Measurements from ENCODE around the gene ITPA. TPM values are rescaled to one million over a fixed set of nuclear protein-coding genes. Genes with fewer than 3 reads are reported as not detected.

Gene ITPA
- total and polyA plus RNA-seq, 2 of the 13 experiments (the other 11 are each of a cell fraction or from before 2014, with no cell fraction given), result 60.1 to 103 TPM

GRCh38 chr20:3173610-3174441 lies 35.5 kb upstream of the ITPA start (continued):
- peak; percentile 14; the same call in 1 of the 2 replicates for TF ChIP-seq FOXP4 (CRISPR knock-in tag; IDR thresholded peaks at IDR 0.05)
- peak; percentile 54; the same call in 1 of the 2 replicates for TF ChIP-seq ETV5 (CRISPR knock-in tag; IDR thresholded peaks at IDR 0.05; ENCODE audit: borderline replicate concordance)
- TF ChIP-seq ZNF343 (CRISPR knock-in tag; IDR thresholded peaks at IDR 0.05), result peak; percentile 75; the same call in 1 of the 2 replicates
- TF ChIP-seq ZNF292 (CRISPR knock-in tag; IDR thresholded peaks at IDR 0.05; ENCODE audit: borderline replicate concordance, low read depth), result peak; percentile 93; the same call in 1 of the 2 replicates
- peak; percentile 44 for TF ChIP-seq MED8 (CRISPR knock-in tag; IDR thresholded peaks at IDR 0.05; ENCODE audit: insufficient replicate concordance)
- peak; percentile 100 for TF ChIP-seq NRL (CRISPR knock-in tag; IDR thresholded peaks at IDR 0.05; ENCODE audit: borderline replicate concordance)
- peak; percentile 97 for TF ChIP-seq AGO2 (optimal IDR thresholded peaks at IDR 0.05; ENCODE audit: low read depth, low read length)
- no peak for TF ChIP-seq TCF7L2 (IDR thresholded peaks at IDR 0.05; ENCODE audit: low read depth, low read length)
- peak; percentile 97; the same call in 1 of the 2 replicates for TF ChIP-seq ZNF274 (CRISPR knock-in tag; IDR thresholded peaks at IDR 0.05)
- TF ChIP-seq ZNF256 (CRISPR knock-in tag; conservative IDR thresholded peaks at IDR 0.05), result no peak; the same call in 1 of the 2 replicates
- TF ChIP-seq POLR2AphosphoS5 (IDR thresholded peaks at IDR 0.05; ENCODE audit: low read depth, low read length), result peak; percentile 80
- peak; percentile 84 for TF ChIP-seq MED1 (CRISPR knock-in tag; IDR thresholded peaks at IDR 0.05)
- TF ChIP-seq ZNF34 (CRISPR knock-in tag; IDR thresholded peaks at IDR 0.05; ENCODE audit: borderline replicate concordance), result peak; percentile 98; the same call in 1 of the 2 replicates
- TF ChIP-seq ZFYVE20 (CRISPR knock-in tag; IDR thresholded peaks at IDR 0.05; ENCODE audit: borderline replicate concordance, low read depth), result peak; percentile 90; the same call in 1 of the 2 replicates
- TF ChIP-seq ZNF773 (CRISPR knock-in tag; IDR thresholded peaks at IDR 0.05; ENCODE audit: borderline replicate concordance), result 0 out of 2 replicates have a peak, but pooled peaks have one; percentile 11
- TF ChIP-seq ZFP91 (CRISPR knock-in tag; IDR thresholded peaks at IDR 0.05; ENCODE audit: borderline replicate concordance), result peak; percentile 96
- TF ChIP-seq ZNF234 (CRISPR knock-in tag; conservative IDR thresholded peaks at IDR 0.05), result no peak
- TF ChIP-seq NFE2L1 (CRISPR knock-in tag; IDR thresholded peaks at IDR 0.05; ENCODE audit: borderline replicate concordance), result peak; percentile 91
- peak; percentile 95 for TF ChIP-seq ZFX (CRISPR knock-in tag; IDR thresholded peaks at IDR 0.05; ENCODE audit: low read depth)
- TF ChIP-seq CHD4 (IDR thresholded peaks at IDR 0.05; ENCODE audit: borderline replicate concordance, low read length), result peak; percentile 93; the same call in 1 of the 2 replicates
- peak; percentile 79 for TF ChIP-seq ZNF883 (CRISPR knock-in tag; IDR thresholded peaks at IDR 0.05; ENCODE audit: not compliant biosample characterization)
- no peak for TF ChIP-seq NFE2L2 (IDR thresholded peaks at IDR 0.05; ENCODE audit: low read length)
- no peak for TF ChIP-seq CREB1 (IDR thresholded peaks at IDR 0.05)
- TF ChIP-seq CREB1 (CRISPR knock-in tag; IDR thresholded peaks at IDR 0.05), result no peak
- peak; percentile 79 for TF ChIP-seq HNF4G (IDR thresholded peaks at IDR 0.05; ENCODE audit: borderline replicate concordance, low read depth, low read length)
- TF ChIP-seq HNF4G (CRISPR knock-in tag; IDR thresholded peaks at IDR 0.05; ENCODE audit: borderline replicate concordance, low read depth), result peak; percentile 93
- TF ChIP-seq NFRKB (IDR thresholded peaks at IDR 0.05), result no peak
- peak; percentile 90; the same call in 1 of the 2 replicates for TF ChIP-seq ZNF670 (CRISPR knock-in tag; IDR thresholded peaks at IDR 0.05; ENCODE audit: borderline replicate concordance)

Measured in HepG2 (cell line).